Head of caudate nucleus (tissue), 42 donors: ENCODE measurements around the gene ACTL8.

ENCODE experiments used
- DNase-seq, 42 donors: peaks; one replicate each; pipeline versions ENCODE4 v3.0.0 to v3.0.0-alpha.2; 2020 to 2021; ENCODE audit warnings: mixed read lengths in 7 of 42
- intact Hi-C: fragments of 100-400 bp; cut with DNase I; formaldehyde crosslinking; loops from one replicate; pipeline ENCODE4 v1.15.0; 2022

ACTL8 gene

DNA sequence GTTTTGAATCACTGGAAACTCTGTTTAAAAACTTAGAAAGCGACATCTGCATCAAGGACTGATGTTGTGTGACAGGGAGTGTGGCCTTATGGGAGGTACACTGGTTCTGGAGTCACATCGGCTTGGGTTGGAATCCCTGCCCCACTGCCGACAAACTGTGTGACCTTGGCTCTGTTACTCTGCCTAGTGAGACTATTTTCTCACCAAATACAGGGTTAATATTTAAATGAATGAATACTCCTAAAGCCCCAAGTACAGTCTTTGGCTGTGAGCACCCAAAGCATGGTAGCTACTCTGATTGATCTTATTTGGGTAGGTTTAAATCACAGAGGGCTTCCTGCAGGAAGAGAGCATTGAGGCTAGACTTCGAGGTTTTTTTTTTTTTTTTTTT lies 102.0 kb downstream of the ACTL8 start:
- intact Hi-C loops = no loop called here
- no peak for DNase-seq

DNA sequence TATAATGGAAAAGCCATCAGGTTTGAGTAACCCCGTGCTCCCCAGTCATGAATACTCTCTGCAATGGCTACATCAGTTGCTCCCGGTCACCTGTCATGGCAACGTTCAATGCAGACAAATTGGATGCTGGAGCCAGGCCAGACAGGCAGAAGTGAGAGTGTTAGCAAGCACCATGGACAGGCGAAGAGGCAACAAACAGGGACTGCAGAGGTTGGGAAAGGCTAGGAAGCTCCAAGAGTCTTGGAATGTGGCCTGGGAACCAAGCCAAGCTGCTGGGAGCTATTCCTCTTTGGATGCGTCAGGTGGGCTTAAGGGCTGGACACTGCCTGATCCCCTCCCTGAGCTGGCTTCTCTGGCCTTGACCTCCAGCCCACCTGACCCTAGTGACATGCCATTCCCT lies 102.9 kb downstream of the ACTL8 start:
- intact Hi-C loops = no loop called here
- DNase-seq = no peak

DNA sequence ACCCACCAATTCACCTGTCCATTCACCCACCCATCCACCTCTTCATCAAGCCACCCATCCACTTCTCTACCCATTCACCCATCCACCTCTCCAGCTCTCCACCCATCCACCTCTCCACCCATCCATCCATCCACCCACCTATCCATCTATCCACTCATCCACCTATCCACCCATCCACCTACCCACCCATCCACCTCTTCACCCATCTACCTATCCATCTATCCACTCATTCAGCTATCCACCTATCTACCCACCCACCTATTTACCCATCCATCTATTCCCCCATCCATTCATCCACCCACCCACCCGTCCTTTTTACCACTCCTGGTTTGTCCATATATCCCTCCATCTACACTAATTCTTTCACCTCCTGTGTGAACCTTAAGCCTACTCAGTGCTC lies 105.7 kb downstream of the ACTL8 start:
- intact Hi-C loops = no loop called here

DNA sequence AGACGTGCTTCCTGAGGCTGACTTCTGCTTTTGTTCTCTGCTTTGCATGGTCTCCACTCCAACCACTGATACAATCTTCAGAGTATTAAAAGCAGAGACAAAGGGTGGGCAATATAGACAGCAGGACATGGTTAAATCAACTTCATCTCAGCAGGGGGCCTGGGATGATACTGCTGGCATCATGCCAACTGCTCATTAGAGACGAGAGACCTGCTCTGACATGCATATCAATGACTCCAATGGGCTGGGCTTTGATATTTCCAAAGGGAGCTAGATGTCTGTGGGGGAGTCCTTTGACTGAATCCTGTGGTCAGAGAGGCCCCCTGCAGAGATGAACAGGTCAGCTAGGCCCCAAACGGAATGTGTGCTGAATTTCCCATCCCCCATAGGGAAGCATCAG lies 106.6 kb downstream of the ACTL8 start:
- intact Hi-C loops = no loop called here
- DNase-seq = no peak

More for the DNA sequence above, 105.7 kb downstream of the ACTL8 start:
- DNase-seq = no peak

DNA sequence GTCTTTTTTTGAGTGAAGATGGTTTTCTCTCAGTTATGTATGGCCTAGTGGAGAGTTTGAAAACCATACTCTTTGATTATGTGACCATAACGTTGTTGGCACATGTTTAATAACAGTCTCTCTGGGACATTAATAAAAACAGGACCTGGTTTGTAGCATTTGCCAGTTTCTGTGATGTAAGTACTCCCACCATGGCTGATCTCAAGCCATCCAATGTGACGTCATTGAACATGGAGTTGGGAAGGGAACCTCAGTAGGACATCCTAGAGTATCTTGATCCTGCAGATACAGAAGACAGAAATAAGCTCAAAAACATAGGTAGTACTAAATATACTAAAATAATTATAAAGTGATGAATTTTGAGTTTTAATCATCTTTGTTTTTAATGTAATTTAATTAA lies 107.0 kb downstream of the ACTL8 start:
- DNase-seq = no peak
- intact Hi-C loops = no loop called here

DNA sequence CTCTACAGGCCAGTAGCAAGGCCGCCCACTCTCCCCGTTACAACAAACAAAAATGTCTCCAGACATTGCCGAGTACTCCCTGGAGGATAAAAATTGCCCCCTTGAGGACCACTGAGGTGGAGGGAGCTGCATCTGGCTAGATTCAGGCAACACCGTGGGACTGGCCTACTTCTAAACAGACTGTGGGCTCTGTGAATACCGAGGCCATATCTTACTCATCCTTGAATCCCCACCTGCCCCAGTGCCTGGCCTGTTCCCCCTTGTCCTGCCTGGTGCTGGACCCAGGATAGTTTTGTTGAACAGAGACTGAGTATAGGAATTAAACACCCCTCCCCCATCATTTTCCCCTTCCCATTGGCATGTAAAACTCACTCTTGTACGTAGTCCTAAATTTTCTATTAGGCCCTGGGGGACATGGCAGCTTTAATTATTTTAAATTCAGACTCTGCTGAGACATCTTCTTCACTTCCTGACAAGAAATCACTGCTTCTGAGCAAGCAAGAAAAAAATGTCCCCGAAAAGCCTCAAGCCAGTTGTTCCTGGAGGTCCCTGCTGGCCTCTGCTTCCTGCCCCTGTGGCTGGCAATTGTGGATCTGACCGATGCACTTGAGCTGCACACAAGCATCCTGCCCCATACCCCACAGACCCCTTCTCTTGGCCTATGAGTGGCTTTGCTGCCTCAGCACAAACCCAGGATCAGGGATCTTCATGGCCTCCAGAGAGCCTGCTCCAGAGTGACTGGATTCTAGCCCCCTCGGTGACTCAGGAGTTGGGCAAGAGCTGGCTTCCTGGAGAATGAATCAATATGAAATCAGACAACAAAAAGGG lies 111.0 kb downstream of the ACTL8 start:
- intact Hi-C loops = no loop called here
- DNase-seq = no peak

DNA sequence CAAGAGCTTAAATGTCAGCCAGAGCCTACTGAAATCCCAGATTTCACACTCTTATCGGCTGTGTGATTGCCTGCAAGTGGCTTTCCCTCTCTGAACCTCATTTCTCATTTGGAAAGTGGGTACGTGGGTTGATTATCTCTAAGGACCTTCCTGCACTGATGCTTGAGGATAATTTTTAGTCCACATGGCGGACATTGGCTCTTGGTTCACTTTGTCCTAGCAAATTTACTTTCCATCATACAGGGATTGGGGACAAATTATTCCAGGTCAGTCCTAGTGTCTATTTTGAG lies 111.6 kb downstream of the ACTL8 start:
- intact Hi-C loops = no loop called here
- no peak for DNase-seq

DNA sequence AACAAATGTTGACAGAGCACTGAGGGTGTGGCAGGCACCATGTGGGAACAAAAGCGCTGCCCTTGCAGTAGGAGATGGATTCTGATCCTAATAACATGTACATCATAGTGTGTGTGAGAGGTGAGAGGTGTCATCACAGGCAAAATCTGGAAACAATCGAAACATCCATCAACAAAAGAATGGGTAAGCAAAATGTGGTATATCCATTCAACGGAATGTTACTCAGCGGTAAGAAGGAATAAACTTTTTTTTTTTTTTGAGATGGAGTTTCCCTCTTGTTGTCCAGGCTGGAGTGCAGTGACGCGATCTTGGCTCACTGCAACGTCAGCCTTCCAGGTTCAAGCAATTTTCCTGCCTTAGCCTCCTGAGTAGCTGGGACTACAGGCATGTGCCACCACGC lies 112.3 kb downstream of the ACTL8 start:
- intact Hi-C loops = no loop called here
- no peak for DNase-seq

DNA sequence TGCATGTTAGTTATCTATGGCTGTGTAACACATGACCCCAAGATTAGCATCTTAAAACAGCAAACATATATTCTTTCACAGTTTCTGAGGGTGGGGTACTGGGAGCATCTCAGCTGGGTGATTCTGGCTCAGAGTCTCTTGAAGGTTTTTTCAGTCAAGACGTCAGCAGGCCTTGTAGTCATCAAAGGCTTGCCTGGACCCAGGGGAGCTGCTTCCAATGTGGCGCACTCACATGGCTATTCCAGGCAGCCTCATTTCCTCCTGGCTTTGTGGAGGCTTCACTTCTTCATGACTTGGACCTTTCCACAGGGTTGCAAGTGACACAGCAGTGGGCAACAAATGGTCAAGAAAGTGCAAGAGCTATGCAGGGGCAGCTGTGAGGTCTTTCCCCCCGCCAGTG lies 114.7 kb downstream of the ACTL8 start:
- intact Hi-C loops = no loop called here

DNA sequence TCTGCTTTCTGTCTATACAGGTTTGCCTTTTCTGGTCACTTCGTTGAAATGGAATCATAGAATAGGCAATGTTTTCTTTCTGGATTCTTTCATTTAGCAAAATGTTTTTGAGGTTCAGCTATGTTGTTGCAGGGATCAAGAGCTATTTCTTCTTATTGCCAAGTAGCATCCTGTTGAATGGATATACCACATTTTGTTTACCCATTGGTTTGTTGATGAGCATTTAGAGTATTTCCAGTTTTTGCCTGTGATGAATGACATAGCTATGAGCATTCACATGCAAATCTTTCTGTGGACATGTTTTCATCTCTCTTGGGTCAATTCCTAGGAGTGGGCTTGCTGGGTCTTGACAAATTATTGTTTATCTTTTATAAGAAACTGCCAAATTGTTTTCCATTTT lies 115.5 kb downstream of the ACTL8 start:
- intact Hi-C loops = no loop called here
- DNase-seq = no peak

More for the DNA sequence above, 114.7 kb downstream of the ACTL8 start:
- no peak for DNase-seq

DNA sequence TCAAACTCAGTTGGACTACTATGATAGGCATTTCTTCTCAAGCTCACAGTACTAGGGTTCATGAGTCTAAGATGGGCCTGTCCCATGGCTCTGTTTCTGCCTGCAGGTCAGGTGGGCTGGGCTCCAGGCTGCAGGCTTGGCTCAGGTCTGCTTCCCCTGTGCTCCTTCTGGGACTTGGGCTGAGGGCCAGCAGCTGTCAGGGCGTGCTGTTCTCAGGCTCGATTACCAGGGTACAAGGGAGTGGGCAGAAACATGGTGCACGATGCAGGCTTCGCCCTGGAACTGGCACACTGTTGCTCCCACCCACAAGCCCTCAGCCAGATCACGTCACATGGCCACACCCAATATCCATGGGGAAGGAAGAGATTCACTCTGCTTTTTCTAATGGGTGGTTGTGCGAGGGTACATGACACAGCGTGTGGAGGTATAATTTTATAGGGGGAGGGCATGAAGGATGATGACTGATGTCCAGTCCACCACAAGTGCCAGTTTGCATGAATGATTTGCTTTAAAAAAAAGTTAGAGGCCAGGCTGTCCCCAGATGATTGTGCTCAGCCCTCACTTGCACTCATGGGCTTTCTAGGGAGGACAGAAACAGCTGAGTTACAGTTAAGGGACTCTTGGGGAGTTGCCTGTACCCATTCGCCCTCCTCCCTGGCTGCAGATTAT lies 118.0 kb downstream of the ACTL8 start:
- intact Hi-C loops = no loop called here
- no peak for DNase-seq

DNA sequence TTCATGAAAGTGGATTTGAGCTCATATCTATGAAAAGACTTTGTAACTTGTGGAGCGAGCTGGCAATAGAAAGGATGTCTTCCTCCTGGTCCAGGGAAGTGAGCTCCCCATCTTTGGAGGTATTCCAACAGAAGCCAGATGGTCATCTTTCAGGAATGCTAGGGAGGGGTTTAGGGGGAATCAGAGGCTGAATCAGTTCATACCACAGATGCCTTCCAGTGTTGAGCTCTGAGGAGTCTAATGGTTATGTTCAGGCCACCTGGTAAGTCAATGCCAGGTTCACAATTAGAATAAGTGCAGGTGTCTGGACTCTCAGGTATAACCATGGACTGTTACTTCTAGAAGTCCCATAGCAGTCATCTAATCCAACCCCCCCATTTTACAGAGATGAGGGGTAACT lies 119.1 kb downstream of the ACTL8 start:
- no peak for DNase-seq
- intact Hi-C loops = no loop called here

DNA sequence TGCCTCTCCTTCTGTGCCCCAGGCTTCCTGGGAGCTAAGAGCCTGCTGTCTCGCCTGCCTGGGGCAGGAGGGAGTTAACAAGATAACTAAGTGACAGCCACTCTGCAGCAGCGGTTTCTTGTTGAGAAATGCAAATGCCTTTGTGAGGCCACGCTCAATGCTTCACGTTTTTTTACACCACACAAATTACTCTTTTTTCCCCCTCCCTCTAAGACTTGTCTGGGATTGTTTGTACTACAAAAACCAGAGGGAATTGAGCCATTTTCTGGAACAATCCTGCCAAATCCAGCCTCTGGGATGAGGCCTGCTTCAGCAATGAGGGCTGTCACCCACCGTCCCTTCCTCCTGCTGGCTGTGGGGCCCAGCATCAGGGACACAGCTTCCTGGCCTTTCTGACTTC lies 119.6 kb downstream of the ACTL8 start:
- no peak for DNase-seq
- intact Hi-C loops = no loop called here

DNA sequence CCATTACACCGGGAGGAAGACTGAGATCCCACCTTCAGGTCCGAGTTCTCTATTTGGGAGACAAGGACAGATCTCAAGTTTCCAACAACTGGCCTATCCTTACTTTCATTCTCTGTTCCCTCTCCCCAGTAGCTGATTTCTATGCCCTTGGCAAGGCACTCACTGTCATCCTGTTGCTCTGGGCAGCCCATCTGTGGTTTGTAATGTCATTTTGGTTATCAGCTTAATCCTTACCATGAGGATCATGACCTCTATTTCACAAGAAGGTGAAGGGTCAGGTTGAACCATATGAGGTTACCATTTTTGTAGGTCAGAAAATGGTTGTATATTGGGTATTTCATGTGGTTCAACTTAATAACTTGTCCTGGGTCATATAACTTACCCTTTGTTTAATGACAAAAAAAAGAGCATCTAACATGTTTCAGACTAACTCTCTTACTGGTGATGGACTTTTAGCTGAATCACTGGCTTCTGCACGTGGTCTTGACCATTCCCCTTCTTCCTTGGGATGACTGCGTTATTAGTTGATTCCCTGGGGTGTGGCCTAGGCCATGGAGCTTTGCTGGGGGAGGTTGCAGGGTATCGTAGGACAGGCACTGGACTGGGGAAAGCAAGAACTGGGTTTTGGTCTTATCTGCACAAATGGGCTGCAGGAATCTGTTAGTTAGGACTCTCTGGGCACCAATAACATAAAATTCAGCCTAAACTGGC lies 120.2 kb downstream of the ACTL8 start:
- DNase-seq = no peak
- intact Hi-C loops = no loop called here

DNA sequence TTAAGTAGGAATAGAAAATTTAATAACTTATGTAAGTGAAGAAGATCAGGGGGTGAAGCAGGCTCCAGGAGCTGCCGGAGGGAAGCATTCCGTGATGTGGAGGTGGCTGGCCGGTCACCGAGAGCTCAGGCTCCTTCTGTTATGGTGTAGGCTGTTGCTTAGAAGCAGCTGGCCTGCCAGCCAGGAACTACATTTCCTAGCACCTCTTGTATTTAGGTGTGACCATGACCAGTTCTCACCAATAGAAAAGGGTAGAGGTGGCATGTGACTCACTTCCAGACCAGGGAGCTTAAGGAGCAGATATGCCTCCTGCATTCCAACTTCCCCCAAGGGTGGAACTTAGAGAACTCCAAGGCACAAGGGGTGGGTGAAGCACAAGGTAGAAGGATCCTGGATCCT lies 120.7 kb downstream of the ACTL8 start:
- intact Hi-C loops = no loop called here
- no peak for DNase-seq
